ENCODE data around the gene SLC26A3. TPM values are rescaled to one million over a fixed set of nuclear protein-coding genes. Genes with fewer than 3 reads are reported as not detected.

The SLC26A3 gene
- total RNA-seq, 4 donors from 2014 or later = 4.5 to 13.1 (median 10.4) TPM

- no peak for TF ChIP-seq POLR2A (IDR thresholded peaks at IDR 0.05; ENCODE audit: low read depth)
- no peak for TF ChIP-seq EP300 (IDR thresholded peaks at IDR 0.05)
- TF ChIP-seq CTCF (IDR thresholded peaks at IDR 0.05) = no peak
- no peak for TF ChIP-seq POLR2AphosphoS5 (IDR thresholded peaks at IDR 0.05)
- DNase-seq (ENCODE audit: extremely low spot score) = no peak
- Histone ChIP-seq H3K9me3 (no peaks in the 10 kb centered on the region), H3K27me3 (no peaks in the 10 kb centered on the region), H3K4me3 (no peak overlapping the region), H3K27ac (replicated peaks in 1 of 4) (no peak overlapping the region), H3K36me3 (no peaks in the 10 kb centered on the region), H3K4me1 (no peaks in the 10 kb centered on the region)
- intact Hi-C loops (cut with DNase I) = no loop called here
Observed at GRCh38 chr7:107846324-107846723, 43.3 kb upstream of the SLC26A3 start.

GRCh38 chr7:107843184-107843583 lies 40.2 kb upstream of the SLC26A3 start:
- TF ChIP-seq EP300 (IDR thresholded peaks at IDR 0.05) (no peak), CTCF (IDR thresholded peaks at IDR 0.05) (no peak), POLR2A (IDR thresholded peaks at IDR 0.05; ENCODE audit: low read depth) (no peak), POLR2AphosphoS5 (IDR thresholded peaks at IDR 0.05) (no peak)
- H3K4me3 ChIP-seq = no peak overlapping the region
- WGBS = 93% methylated on average over 16 of the region's 16 CpGs
- no peaks in the 10 kb centered on the region for H3K9me3 ChIP-seq
- intact Hi-C loops (cut with DNase I) = no loop called here
- H3K36me3 ChIP-seq = no peaks in the 10 kb centered on the region
- H3K27ac ChIP-seq (replicated peaks in 1 of 4) = no peak overlapping the region
- DNase-seq (ENCODE audit: extremely low spot score) = no peak
- H3K4me1 ChIP-seq = no peaks in the 10 kb centered on the region
- H3K27me3 ChIP-seq = no peaks in the 10 kb centered on the region

- H3K27me3 ChIP-seq = no peaks in the 10 kb centered on the region
- no peak overlapping the region for H3K4me3 ChIP-seq
- TF ChIP-seq EP300 (IDR thresholded peaks at IDR 0.05) = no peak
- TF ChIP-seq CTCF (IDR thresholded peaks at IDR 0.05) = no peak
- no peak for TF ChIP-seq POLR2A (IDR thresholded peaks at IDR 0.05; ENCODE audit: low read depth)
- TF ChIP-seq POLR2AphosphoS5 (IDR thresholded peaks at IDR 0.05) = no peak
- WGBS = 92% methylated on average over 3 of the region's 3 CpGs
- no peak for DNase-seq (ENCODE audit: extremely low spot score)
- no peaks in the 10 kb centered on the region for H3K36me3 ChIP-seq
- no peaks in the 10 kb centered on the region for H3K9me3 ChIP-seq
- no peaks in the 10 kb centered on the region for H3K4me1 ChIP-seq
- intact Hi-C loops (cut with DNase I) = no loop called here
- H3K27ac ChIP-seq (replicated peaks in 1 of 4) = no peak overlapping the region
Observed at GRCh38 chr7:107842213-107842612, 39.2 kb upstream of the SLC26A3 start.

- H3K27ac ChIP-seq (replicated peaks in 1 of 4) = no peak overlapping the region
- DNase-seq (ENCODE audit: extremely low spot score) = no peak
- H3K9me3 ChIP-seq = no peaks in the 10 kb centered on the region
- WGBS = 92% methylated on average over 5 of the region's 5 CpGs
- no peak overlapping the region for H3K4me3 ChIP-seq
- H3K4me1 ChIP-seq = no peaks in the 10 kb centered on the region
- no peaks in the 10 kb centered on the region for H3K27me3 ChIP-seq
- H3K36me3 ChIP-seq = no peaks in the 10 kb centered on the region
- intact Hi-C loops (cut with DNase I) = no loop called here
- TF ChIP-seq EP300 (IDR thresholded peaks at IDR 0.05) (no peak), POLR2A (IDR thresholded peaks at IDR 0.05; ENCODE audit: low read depth) (no peak), CTCF (IDR thresholded peaks at IDR 0.05) (no peak), POLR2AphosphoS5 (IDR thresholded peaks at IDR 0.05) (no peak)
Observed at GRCh38 chr7:107838816-107839565, 36.0 kb upstream of the SLC26A3 start.
